Ureter (tissue), 1 donor: ENCODE data around the gene REV3L. TPM values are rescaled to one million over a fixed set of nuclear protein-coding genes. Genes with fewer than 3 reads are reported as not detected.

ENCODE experiments used
- DNase-seq: peaks from one replicate; pipeline ENCODE4 v3.0.0-alpha.2; 2020; ENCODE audit warnings: low spot score
- total RNA-seq: library from RNA; stranded (reverse); gene quantifications from one replicate; pipeline ENCODE4 v1.2.4, GENCODE V29; 2023
- donor health status: DM: yes; HTN: yes; CAD: no.

REV3L gene
- total RNA-seq, 1 donor from 2014 or later = 60.5 TPM

DNA sequence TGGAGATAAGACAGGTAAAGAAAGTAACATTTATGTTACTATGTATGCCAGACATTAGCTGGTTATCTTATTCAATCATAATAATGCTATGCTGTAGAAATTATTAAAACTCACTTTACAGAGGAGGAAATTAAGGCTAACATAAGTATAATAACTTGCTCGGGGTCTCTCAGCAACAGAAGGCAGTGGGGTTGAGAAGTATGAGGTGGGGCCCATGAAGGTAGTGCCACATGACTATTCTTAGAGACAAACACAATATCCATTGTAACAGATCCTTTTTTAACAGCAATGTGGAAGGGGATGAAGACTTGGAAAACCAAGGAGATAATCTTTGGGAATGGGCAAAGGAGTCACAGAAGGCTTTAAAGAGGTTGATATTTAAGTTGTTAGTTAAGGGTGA is 11.5 kb downstream of the REV3L start:
- DNase-seq = no peak

GRCh38 chr6:111470991-111471390 is 12.0 kb downstream of the REV3L start:
- no peak for DNase-seq

GRCh38 chr6:111469543-111469942 is 13.5 kb downstream of the REV3L start:
- no peak for DNase-seq

GRCh38 chr6:111468329-111469012 is 14.5 kb downstream of the REV3L start:
- DNase-seq = no peak

DNA sequence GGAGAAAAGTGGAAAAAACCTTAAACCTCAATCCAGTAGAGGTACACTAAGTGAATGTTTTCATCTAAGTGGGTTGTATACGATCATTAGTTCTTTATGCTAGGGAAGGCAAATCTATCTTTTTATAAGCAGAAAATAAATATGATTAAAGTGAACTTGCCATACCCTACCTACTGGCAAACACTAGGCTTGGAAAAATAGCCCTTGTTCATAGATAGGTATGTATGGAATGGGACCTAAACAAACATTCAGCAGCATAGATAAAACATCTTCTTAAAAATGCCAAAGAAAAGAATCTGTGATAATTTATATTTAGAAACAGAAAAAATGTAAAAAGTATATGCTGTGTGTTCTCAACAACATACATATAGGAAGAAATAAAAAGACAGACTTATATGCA is 18.8 kb downstream of the REV3L start:
- no peak for DNase-seq

GRCh38 chr6:111462770-111463391 is 20.1 kb downstream of the REV3L start:
- DNase-seq = no peak

DNA sequence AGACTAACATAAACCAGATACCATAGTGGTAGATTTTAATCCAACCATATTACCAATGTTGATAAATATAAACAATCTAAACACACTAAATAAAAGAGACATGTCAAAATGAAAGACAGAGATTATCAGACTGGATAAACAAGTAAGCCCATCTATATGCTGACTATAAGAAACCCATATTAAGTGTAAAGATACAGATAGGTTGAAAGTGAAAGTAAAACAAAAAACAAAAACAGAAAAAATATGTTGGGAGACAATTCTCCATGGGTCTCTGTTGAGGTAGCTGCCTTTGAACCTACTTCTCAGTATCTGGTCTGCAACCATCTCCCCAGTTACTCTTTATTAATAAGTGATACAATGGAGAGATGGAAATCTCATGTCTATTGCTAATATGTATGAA is 21.2 kb downstream of the REV3L start:
- no peak for DNase-seq

- DNase-seq = no peak
These were observed 24.3 kb downstream of the REV3L start for GRCh38 chr6:111458670-111459232.

DNA sequence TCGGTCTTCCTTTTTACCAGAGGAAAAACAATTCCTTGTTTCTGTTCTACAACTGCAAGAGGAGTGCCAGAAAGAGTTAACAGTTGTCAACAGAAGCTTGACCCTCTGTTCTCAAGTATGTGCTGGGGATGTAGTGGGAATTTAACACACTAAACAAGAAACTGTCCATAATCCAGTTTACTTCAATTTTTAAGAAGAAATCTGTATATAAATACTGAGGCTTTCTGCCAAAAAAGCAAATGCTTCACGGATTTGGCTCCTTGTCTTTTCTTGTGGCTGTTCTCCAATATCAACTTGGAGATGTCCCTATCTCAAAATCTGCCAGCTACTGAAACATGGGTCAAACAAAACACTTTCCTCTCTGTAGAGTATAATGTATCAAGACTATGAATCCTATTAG is 26.8 kb downstream of the REV3L start:
- DNase-seq = no peak

GRCh38 chr6:111450636-111451035 is 32.4 kb downstream of the REV3L start:
- DNase-seq = no peak

DNA sequence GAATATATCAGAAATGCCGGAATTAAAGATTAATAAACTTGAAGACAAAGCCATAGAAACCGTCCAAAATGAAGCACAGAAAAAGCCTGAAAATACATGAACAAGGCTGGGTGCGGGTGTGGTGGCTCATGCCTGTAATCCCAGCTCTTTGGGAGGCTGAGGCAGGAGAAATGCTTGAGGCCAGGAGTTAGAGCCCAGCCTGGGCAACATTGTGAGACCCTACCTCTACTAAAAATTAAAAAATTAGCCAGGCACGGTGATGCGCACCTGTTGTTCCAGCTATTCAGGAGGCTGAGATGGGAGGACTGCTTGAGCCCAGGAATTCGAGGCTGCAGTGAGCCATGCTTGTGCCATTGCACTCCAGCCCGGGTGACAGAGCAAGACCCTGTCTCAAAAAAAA is 32.9 kb downstream of the REV3L start:
- DNase-seq = no peak

- DNase-seq = no peak
These were observed 33.9 kb downstream of the REV3L start for GRCh38 chr6:111449129-111449528.

GRCh38 chr6:111447051-111447450 is 36.0 kb downstream of the REV3L start:
- DNase-seq = no peak

GRCh38 chr6:111445861-111446267 is 37.2 kb downstream of the REV3L start:
- no peak for DNase-seq

GRCh38 chr6:111444794-111445193 is 38.2 kb downstream of the REV3L start:
- DNase-seq = no peak

- no peak for DNase-seq
These were observed 41.3 kb downstream of the REV3L start for GRCh38 chr6:111441678-111442243.

DNA sequence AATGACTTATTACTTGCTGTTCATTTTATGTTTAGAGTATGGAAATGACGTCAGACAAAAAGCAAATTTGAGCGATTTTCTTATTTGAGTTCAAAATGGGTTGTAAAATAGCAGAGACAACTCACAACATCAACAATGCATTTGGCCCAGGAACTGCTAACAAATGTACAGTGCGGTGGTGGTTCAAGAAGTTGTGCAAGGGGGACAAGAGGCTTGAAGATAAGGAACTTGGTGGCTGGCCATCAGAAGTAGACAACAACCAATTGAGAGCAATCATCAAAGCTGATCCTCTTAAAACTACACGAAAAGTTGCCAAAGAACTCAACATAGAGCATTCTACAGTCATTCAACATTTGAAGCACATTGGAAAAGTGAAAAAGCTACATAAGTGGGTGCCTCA is 43.8 kb downstream of the REV3L start:
- no peak for DNase-seq

DNA sequence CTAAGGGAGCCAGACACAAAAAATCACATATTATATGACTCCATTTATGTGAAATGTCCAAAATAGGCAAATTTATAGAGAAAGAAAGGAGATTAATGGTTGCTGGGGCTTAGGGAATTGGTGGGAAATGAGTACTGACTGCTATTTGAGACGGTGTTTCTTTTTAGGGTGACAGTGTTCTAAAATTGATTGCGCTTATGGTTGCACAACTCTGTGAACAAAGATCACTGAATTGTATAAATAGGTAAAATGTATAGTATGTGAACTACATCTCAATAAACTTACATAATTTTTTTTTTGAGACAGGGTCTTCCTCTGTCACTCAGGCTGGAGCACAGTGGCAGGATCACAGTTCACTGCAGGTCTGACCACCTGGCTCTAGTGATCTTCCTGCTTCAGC is 45.4 kb downstream of the REV3L start:
- no peak for DNase-seq

GRCh38 chr6:111432511-111432910 is 50.5 kb downstream of the REV3L start:
- DNase-seq = no peak

GRCh38 chr6:111430605-111431376 is 52.2 kb downstream of the REV3L start:
- no peak for DNase-seq

DNA sequence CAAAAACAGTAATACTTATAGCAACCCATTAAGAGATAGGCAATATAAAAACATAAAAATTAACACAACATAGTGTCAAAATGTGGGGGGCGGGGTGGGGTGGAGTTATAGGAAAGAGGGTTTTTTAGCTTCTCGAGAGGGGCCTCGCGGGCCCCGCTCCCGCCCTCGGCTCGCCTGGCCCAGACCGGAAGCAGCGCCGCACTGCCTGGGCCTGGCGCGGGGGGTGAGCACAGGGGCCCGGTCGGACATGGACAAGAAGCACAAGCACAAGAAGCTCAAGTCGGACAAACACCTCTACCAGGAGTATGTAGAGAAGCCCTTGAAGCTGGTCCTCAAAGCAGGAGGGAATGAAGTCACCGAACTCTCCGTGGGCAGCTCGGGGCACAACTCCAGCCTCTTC is 53.4 kb downstream of the REV3L start:
- no peak for DNase-seq

DNA sequence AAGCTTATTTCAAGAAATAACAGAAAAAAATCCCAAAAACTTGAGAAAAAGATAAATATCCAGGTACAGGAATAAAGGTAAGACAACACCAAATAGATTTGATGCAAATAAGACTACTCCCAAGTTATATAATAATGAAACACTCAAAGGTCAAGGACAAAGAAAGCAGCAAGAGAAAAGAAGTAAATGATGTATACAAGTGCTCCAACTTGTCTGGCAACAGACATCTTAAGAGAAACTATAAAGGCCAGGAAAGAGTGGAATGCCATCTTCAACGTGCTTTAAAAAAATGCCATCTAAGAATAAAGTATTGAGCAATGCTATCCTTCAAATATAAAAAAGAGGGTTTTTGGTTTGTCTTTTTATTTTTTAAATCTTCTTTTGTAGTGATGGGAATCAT is 54.2 kb downstream of the REV3L start:
- DNase-seq = no peak
